HEK293 (cell line): ENCODE data around the gene ABHD17A.

Experiments
- PBX3 ChIP-seq: sonication (generic); formaldehyde crosslinking; IDR thresholded peaks from 2 replicates; pipeline ENCODE4 v1.8.1; 2022; ENCODE audit warnings: mild to moderate bottlenecking, moderate library complexity, missing genetic modification reagents
- RBAK ChIP-seq: fragments of 450-650 bp; formaldehyde crosslinking; IDR thresholded peaks from 2 replicates; pipeline ENCODE4 v1.5.1; 2016; ENCODE audit warnings: missing biosample characterization, missing genetic modification characterization
- REST ChIP-seq: fragments of 450-650 bp; formaldehyde crosslinking; IDR thresholded peaks from 2 replicates; pipeline ENCODE4 v1.5.1; 2016; ENCODE audit warnings: missing biosample characterization, missing genetic modification characterization
- ZBTB21 ChIP-seq: fragments of 450-650 bp; formaldehyde crosslinking; IDR thresholded peaks from 2 replicates; pipeline ENCODE4 v1.5.1; 2017; ENCODE audit warnings: missing biosample characterization, missing genetic modification characterization
- ZBTB26 ChIP-seq: fragments of 450-650 bp; formaldehyde crosslinking; optimal IDR thresholded peaks from 2 replicates; pipeline ENCODE3; 2016; ENCODE audit warnings: missing biosample characterization, mild to moderate bottlenecking, missing genetic modification characterization
- ZNF174 ChIP-seq: fragments of 450-650 bp; formaldehyde crosslinking; IDR thresholded peaks from 2 replicates; pipeline ENCODE4 v1.5.0; 2017; ENCODE audit warnings: missing biosample characterization, mild to moderate bottlenecking, missing genetic modification characterization
- ZNF274 ChIP-seq, 2 experiments: fragments of 200-500 bp in 1 of 2; fragments of 450-650 bp in 1 of 2; sonication (Bioruptor generic) in 1 of 2; formaldehyde crosslinking in 1 of 2; IDR thresholded peaks; 2 replicates each; pipeline versions ENCODE4 v1.5.1 to v1.6.1; 2014 to 2016; ENCODE audit warnings: borderline replicate concordance in 1 of 2, inconsistent platforms in 1 of 2, low read length in 1 of 2, missing biosample characterization in 1 of 2, missing genetic modification characterization in 1 of 2
- ZNF558 ChIP-seq: fragments of 450-650 bp; formaldehyde crosslinking; IDR thresholded peaks from 2 replicates; pipeline ENCODE4 v1.5.1; 2016; ENCODE audit warnings: missing biosample characterization, missing genetic modification characterization
- ZNF830 ChIP-seq: fragments of 450-650 bp; IDR thresholded peaks from 2 replicates; pipeline ENCODE4 v1.5.0; 2018; ENCODE audit warnings: missing biosample characterization, missing genetic modification characterization, low read depth, mild to moderate bottlenecking, moderate library complexity
- TF ChIP-seq, protein P1 (sequence below): fragments of 450-650 bp; formaldehyde crosslinking; IDR thresholded peaks from 2 replicates; pipeline ENCODE4 v1.5.1; 2016; ENCODE audit warnings: missing biosample characterization, missing genetic modification characterization

DNA sequence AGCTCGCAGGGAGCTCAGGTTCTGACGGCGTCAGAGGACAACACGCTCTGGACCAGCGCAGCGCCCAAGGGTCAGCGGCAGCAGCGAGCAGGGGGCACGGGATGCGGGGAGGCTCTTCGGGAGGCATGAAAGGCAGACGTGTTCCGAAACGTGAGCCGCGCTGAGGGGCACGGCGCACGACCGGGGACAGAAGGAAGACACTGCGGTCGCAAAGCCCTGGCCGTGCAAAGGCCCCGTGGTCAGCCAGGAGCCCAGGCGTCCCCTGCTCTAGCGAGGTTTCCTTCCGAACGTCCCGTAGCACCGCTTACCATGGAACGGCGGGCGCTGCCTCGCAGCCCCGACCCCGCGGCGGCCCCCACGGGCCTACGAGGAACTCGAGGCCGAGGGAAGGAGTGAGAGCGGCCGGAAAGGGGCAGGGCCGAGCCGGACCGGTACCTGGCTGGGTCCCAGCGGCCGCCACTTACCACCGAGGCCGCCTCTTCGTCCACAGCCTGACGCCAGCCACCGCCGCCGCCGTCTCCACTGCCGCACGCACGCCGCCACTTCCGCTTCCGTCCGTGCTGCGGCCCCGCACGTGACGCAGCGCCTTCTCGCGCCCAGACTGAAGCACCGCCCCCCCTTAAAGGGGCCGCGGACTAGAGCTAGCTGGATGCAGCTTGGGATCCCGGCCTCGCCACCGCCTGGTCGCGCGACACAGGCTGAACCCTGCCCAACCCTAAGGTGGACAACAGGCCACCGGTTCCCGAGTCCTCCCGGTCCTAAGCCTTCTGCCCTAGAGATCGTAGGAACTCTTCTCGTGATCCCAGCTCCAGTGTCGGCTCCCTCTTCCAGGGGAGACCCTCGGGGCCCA is 9.4 kb downstream of the ABHD17A start:
- TF ChIP-seq ZBTB21 (tag by site-specific recombination) (peak; percentile 73), RBAK (no peak; the same call in 1 of the 2 replicates), PBX3 (no peak; the same call in none of the 2 replicates), ZNF274 (IDR thresholded peaks at IDR 0.05; ENCODE audit: low read length) (no peak), ZNF274 (tag by site-specific recombination; IDR thresholded peaks at IDR 0.05; ENCODE audit: borderline replicate concordance) (no peak), ZBTB26 (tag by site-specific recombination) (peak; percentile 92), ZNF174 (tag by site-specific recombination) (no peak), REST (tag by site-specific recombination) (no peak), ZNF558 (no peak), ZNF830 (tag by site-specific recombination) (no peak)
- TF ChIP-seq, protein P1, sequence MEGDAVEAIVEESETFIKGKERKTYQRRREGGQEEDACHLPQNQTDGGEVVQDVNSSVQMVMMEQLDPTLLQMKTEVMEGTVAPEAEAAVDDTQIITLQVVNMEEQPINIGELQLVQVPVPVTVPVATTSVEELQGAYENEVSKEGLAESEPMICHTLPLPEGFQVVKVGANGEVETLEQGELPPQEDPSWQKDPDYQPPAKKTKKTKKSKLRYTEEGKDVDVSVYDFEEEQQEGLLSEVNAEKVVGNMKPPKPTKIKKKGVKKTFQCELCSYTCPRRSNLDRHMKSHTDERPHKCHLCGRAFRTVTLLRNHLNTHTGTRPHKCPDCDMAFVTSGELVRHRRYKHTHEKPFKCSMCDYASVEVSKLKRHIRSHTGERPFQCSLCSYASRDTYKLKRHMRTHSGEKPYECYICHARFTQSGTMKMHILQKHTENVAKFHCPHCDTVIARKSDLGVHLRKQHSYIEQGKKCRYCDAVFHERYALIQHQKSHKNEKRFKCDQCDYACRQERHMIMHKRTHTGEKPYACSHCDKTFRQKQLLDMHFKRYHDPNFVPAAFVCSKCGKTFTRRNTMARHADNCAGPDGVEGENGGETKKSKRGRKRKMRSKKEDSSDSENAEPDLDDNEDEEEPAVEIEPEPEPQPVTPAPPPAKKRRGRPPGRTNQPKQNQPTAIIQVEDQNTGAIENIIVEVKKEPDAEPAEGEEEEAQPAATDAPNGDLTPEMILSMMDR (tag by site-specific recombination), result peak; percentile 88; the same call in 1 of the 2 replicates
